ENCODE data around the gene STAC2. TPM values are rescaled to one million over a fixed set of nuclear protein-coding genes. Genes with fewer than 3 reads are reported as not detected.

The STAC2 gene
- total and polyA plus RNA-seq, 2 of the 13 experiments (the other 11 are each of a cell fraction or from before 2014, with no cell fraction given) = not detected

DNA sequence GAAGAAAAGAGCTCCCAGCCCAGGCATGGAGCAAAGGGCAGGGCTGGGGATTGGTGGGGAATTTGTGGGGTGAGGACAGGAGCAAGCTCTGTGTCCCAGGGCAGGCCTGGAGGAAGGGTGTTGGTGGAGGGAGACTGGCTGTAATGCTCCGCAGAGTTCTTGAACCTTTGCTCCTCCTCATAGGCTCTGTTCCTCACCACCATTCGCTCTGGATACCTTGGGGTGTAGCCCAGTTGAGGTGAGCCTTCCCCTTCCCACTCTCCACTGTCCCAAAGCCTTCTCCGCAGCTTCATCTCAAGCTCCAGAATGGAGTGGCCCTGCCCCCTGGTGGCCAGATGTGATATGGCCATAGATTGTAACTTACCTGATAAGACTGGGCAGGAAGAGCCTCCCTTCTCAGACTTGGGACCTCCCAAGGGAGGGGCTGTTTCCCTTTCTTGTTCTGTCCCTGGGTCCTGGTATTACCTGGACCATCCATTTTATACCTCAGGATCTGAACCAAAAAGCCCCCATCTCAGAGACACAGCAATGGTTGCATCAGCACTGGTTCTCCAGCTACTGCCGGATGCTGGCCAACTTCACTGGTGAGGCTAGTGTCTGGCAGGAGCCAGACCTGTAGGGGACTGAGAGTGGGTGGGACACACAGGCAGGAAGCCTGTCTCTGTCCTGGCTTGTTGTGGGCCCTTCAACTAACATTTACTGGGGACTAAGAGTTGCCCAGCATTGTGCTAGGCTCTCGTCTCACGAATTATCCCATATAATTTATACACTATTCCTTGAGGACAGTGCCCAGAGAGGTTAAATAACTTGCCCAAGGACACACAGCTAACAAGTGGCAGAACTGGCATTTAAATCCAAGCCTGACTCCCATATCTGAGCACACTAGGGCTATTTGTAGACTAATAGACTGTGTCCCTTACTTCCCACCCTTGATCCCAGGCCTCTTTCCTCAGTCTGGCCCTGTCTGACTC is 19.1 kb upstream of the STAC2 start (continued):
- TF ChIP-seq, protein P1, sequence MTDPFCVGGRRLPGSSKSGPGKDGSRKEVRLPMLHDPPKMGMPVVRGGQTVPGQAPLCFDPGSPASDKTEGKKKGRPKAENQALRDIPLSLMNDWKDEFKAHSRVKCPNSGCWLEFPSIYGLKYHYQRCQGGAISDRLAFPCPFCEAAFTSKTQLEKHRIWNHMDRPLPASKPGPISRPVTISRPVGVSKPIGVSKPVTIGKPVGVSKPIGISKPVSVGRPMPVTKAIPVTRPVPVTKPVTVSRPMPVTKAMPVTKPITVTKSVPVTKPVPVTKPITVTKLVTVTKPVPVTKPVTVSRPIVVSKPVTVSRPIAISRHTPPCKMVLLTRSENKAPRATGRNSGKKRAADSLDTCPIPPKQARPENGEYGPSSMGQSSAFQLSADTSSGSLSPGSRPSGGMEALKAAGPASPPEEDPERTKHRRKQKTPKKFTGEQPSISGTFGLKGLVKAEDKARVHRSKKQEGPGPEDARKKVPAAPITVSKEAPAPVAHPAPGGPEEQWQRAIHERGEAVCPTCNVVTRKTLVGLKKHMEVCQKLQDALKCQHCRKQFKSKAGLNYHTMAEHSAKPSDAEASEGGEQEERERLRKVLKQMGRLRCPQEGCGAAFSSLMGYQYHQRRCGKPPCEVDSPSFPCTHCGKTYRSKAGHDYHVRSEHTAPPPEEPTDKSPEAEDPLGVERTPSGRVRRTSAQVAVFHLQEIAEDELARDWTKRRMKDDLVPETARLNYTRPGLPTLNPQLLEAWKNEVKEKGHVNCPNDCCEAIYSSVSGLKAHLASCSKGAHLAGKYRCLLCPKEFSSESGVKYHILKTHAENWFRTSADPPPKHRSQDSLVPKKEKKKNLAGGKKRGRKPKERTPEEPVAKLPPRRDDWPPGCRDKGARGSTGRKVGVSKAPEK (CRISPR knock-in tag; IDR thresholded peaks at IDR 0.05; ENCODE audit: borderline replicate concordance) = no peak
- TF ChIP-seq TAF15 (IDR thresholded peaks at IDR 0.05; ENCODE audit: low read depth, low read length, poor library complexity, severe bottlenecking) = no peak
- no peak for TF ChIP-seq MED1 (CRISPR knock-in tag; IDR thresholded peaks at IDR 0.05)
- no peak for TF ChIP-seq SOX6 (IDR thresholded peaks at IDR 0.05)
- TF ChIP-seq SOX6 (CRISPR knock-in tag; IDR thresholded peaks at IDR 0.05) = 0 out of 2 replicates have a peak, but pooled peaks have one; percentile 25
- TF ChIP-seq ZFX (CRISPR knock-in tag; IDR thresholded peaks at IDR 0.05; ENCODE audit: low read depth) = peak; percentile 42; the same call in 1 of the 2 replicates
- TF ChIP-seq ZNF12 (CRISPR knock-in tag; IDR thresholded peaks at IDR 0.05) = no peak
- no peak for TF ChIP-seq MAF1 (CRISPR knock-in tag; IDR thresholded peaks at IDR 0.05; ENCODE audit: borderline replicate concordance)
- TF ChIP-seq ZNF878 (CRISPR knock-in tag; IDR thresholded peaks at IDR 0.05) = no peak
- TF ChIP-seq NR2C2 (CRISPR knock-in tag; IDR thresholded peaks at IDR 0.05; ENCODE audit: borderline replicate concordance) = no peak
- TF ChIP-seq PAXIP1 (CRISPR knock-in tag; conservative IDR thresholded peaks at IDR 0.05) = no peak
- TF ChIP-seq ZFP36L1 (CRISPR knock-in tag; IDR thresholded peaks at IDR 0.05) = no peak
- TF ChIP-seq ZNF468 (CRISPR knock-in tag; IDR thresholded peaks at IDR 0.05) = no peak
- TF ChIP-seq ZNF230 (CRISPR knock-in tag; IDR thresholded peaks at IDR 0.05) = no peak
- no peak for TF ChIP-seq SOX13 (IDR thresholded peaks at IDR 0.05)
- no peak for TF ChIP-seq SOX13 (CRISPR knock-in tag; conservative IDR thresholded peaks at IDR 0.05 in 1 of 2, IDR thresholded peaks at IDR 0.05 in 1 of 2)
- no peak; the same call in 1 of the 2 replicates for TF ChIP-seq ZNF891 (CRISPR knock-in tag; IDR thresholded peaks at IDR 0.05)
- TF ChIP-seq PRPF4 (IDR thresholded peaks at IDR 0.05; ENCODE audit: low read depth, low read length, poor library complexity, severe bottlenecking) = no peak
- TF ChIP-seq ZNF766 (CRISPR knock-in tag; IDR thresholded peaks at IDR 0.05; ENCODE audit: borderline replicate concordance) = no peak
- TF ChIP-seq HOXA7 (CRISPR knock-in tag; IDR thresholded peaks at IDR 0.05) = no peak
- TF ChIP-seq ZNF225 (CRISPR knock-in tag; IDR thresholded peaks at IDR 0.05) = no peak; the same call in 1 of the 2 replicates
- no peak for TF ChIP-seq NR3C1 (CRISPR knock-in tag; IDR thresholded peaks at IDR 0.05)
- no peak for TF ChIP-seq ATF7 (IDR thresholded peaks at IDR 0.05)
- TF ChIP-seq ATF7 (CRISPR knock-in tag; IDR thresholded peaks at IDR 0.05) = no peak
